H1 (cell line): ENCODE results near the gene THAP7. TPM values are rescaled to one million over a fixed set of nuclear protein-coding genes. Genes with fewer than 3 reads are reported as not detected.

Experiments
- ASH2L ChIP-seq: fragments of 200-600, 300-600 bp; sonication (generic); IDR thresholded peaks from one replicate; pipeline ENCODE4 v1.7.1; 2017; ENCODE audit warnings: low read length
- ATF3 ChIP-seq: IDR thresholded peaks from 2 replicates; pipeline ENCODE4 v1.6.1; 2011; ENCODE audit warnings: low read depth, mild to moderate bottlenecking, low read length; ENCODE audit not compliant: insufficient read depth
- BACH1 ChIP-seq: IDR thresholded peaks from 2 replicates; pipeline ENCODE4 v1.6.1; 2012; ENCODE audit warnings: low read length, improper control_type of control experiment
- CEBPB ChIP-seq: IDR thresholded peaks from 2 replicates; pipeline ENCODE4 v1.6.1; 2012; ENCODE audit warnings: low read depth, low read length
- CHD2 ChIP-seq: IDR thresholded peaks from 2 replicates; pipeline ENCODE4 v1.6.1; 2012; ENCODE audit warnings: low read length, improper control_type of control experiment
- CTBP2 ChIP-seq: IDR thresholded peaks from 2 replicates; pipeline ENCODE4 v1.7.0; 2011; ENCODE audit warnings: borderline replicate concordance, mild to moderate bottlenecking, moderate library complexity, mixed read lengths, low read length; ENCODE audit not compliant: insufficient read depth, insufficient read length
- EGR1 ChIP-seq: IDR thresholded peaks from 2 replicates; pipeline ENCODE4 v1.6.1; 2011; ENCODE audit warnings: low read depth, low read length, borderline replicate concordance
- FOSL1 ChIP-seq: IDR thresholded peaks from 2 replicates; pipeline ENCODE4 v1.6.1; 2011; ENCODE audit warnings: mild to moderate bottlenecking, low read depth, low read length, moderate library complexity; ENCODE audit not compliant: insufficient read depth
- GABPA ChIP-seq: IDR thresholded peaks from 2 replicates; pipeline ENCODE4 v1.6.1; 2011; ENCODE audit warnings: mild to moderate bottlenecking, low read length, moderate library complexity, borderline replicate concordance; ENCODE audit not compliant: insufficient read depth
- JUN ChIP-seq: IDR thresholded peaks from 2 replicates; pipeline ENCODE4 v1.6.1; 2011; ENCODE audit warnings: low read depth, mild to moderate bottlenecking, improper control_type of control experiment, low read length
- MAFK ChIP-seq: IDR thresholded peaks from 2 replicates; pipeline ENCODE4 v1.6.1; 2012; ENCODE audit warnings: low read depth, mild to moderate bottlenecking, improper control_type of control experiment, low read length
- POLR2A ChIP-seq, 2 experiments: IDR thresholded peaks; 1 replicate in 1 of 2; 2 replicates in 1 of 2; pipeline ENCODE4 v1.6.1; 2011; ENCODE audit warnings: low read depth in 2 of 2, low read length in 2 of 2, mild to moderate bottlenecking in 2 of 2; ENCODE audit errors: control extremely low read depth in 1 of 2
- SIN3A ChIP-seq, 2 experiments: IDR thresholded peaks in 1 of 2; conservative IDR thresholded peaks in 1 of 2; 2 replicates each; pipeline ENCODE4 v1.6.1; 2011 to 2012; ENCODE audit warnings: low read length in 2 of 2, improper control_type of control experiment in 1 of 2, low read depth in 1 of 2, mild to moderate bottlenecking in 1 of 2
- SP1 ChIP-seq: IDR thresholded peaks from 2 replicates; pipeline ENCODE4 v1.6.1; 2011; ENCODE audit warnings: low read depth, low read length
- SRF ChIP-seq: IDR thresholded peaks from 2 replicates; pipeline ENCODE4 v1.6.1; 2011; ENCODE audit warnings: mild to moderate bottlenecking, low read depth, low read length, moderate library complexity
- SUZ12 ChIP-seq: fragments of 200-600 bp; sonication (generic); IDR thresholded peaks from 2 replicates; pipeline ENCODE4 v1.6.1; 2012; ENCODE audit warnings: mild to moderate bottlenecking, inconsistent platforms, low read length, moderate library complexity, mixed read lengths
- TBP ChIP-seq: IDR thresholded peaks from 2 replicates; pipeline ENCODE4 v1.6.1; 2011; ENCODE audit warnings: low read depth, low read length, improper control_type of control experiment
- YY1 ChIP-seq: IDR thresholded peaks from 2 replicates; pipeline ENCODE4 v1.6.1; 2011; ENCODE audit warnings: low read depth, mild to moderate bottlenecking, low read length
- polyA plus RNA-seq, 7 experiments: library from polyadenylated mRNA; depleted of rRNA in 3 of 7; stranded (reverse) in 5 of 7; unstranded in 2 of 7; fragments of >200 nt in 5 of 7; fragments of 200-250 nt in 2 of 7; gene quantifications; 1 replicate in 5 of 7; 2 replicates in 1 of 7; 4 replicates in 1 of 7; pipeline versions ENCODE4 v1.2.1 to v1.2.3, GENCODE V29; 2011 to 2013; ENCODE audit warnings: missing spikeins in 2 of 7, mixed read lengths in 2 of 7
- total RNA-seq: library from RNA; stranded (reverse); fragmentation: NEBNext Ultra II Directional; extraction: Animal tissue kit (Norgen Biotek cat#: 25700); gene quantifications from 2 replicates; pipeline ENCODE4 v1.2.1, GENCODE V29; 2021

THAP7 gene
- total and polyA plus RNA-seq, 2 of the 8 experiments (the other 6 are each of a cell fraction or from before 2014, with no cell fraction given), result 16.9 to 32.5 TPM

- TF ChIP-seq ASH2L (no peak), MAFK (no peak), BACH1 (no peak), TBP (no peak; the same call in 1 of the 2 replicates), FOSL1 (no peak), POLR2A (IDR thresholded peaks at IDR 0.05; ENCODE audit: control extremely low read depth in 1 of 2, low read depth in 2 of 2, low read length in 2 of 2) (no peak), SIN3A (conservative IDR thresholded peaks at IDR 0.05 in 1 of 2, IDR thresholded peaks at IDR 0.05 in 1 of 2; ENCODE audit: low read depth in 1 of 2, low read length in 2 of 2) (peak; percentile 82 to 98; a peak in 3 of 4 replicates), SUZ12 (no peak), JUN (no peak), SP1 (peak; percentile 98), ATF3 (no peak), GABPA (no peak), SRF (peak; percentile 16; the same call in 1 of the 2 replicates), YY1 (no peak), CHD2 (peak; percentile 91), CTBP2 (no peak), EGR1 (no peak), CEBPB (no peak)
These were observed 43.8 kb upstream of the THAP7 start, which contains the start of gene LRRC74B (continued) for GRCh38 chr22:21045585-21046294.
